Adrenal gland (tissue), 12 donors: ENCODE results near the gene PPP1R9A. TPM values are rescaled to one million over a fixed set of nuclear protein-coding genes. Genes with fewer than 3 reads are reported as not detected.

Experiments used
- DNase-seq, 7 donors: peaks; one replicate each; pipeline ENCODE4 v3.0.0-alpha.2; 2019 to 2020
- H3K27ac ChIP-seq, 5 donors: fragments of 200-600 bp; sonication (generic) in 4 of 5; 1 replicate in 3 of 5; 2 replicates in 2 of 5; pipeline versions ENCODE4 v1.5.1 to v1.8.0; 2016 to 2020; ENCODE audit warnings: mild to moderate bottlenecking in 1 of 5
- H3K27me3 ChIP-seq: fragments of 200-600 bp; 2 replicates; pipeline ENCODE4 v1.8.0; 2021
- H3K36me3 ChIP-seq, 2 donors: fragments of 200-600 bp; replicated peaks in 1 of 2; 1 replicate in 1 of 2; 2 replicates in 1 of 2; pipeline versions ENCODE4 v1.5.1 to v1.8.0; 2018 to 2022
- H3K4me1 ChIP-seq, 2 donors: fragments of 200-600 bp; replicated peaks in 1 of 2; 1 replicate in 1 of 2; 2 replicates in 1 of 2; pipeline versions ENCODE4 v1.5.1 to v1.8.0; 2018 to 2021
- H3K4me3 ChIP-seq, 4 donors: fragments of 200-600 bp; sonication (generic) in 3 of 4; one replicate each; pipeline ENCODE4 v1.5.1; 2016 to 2018
- H3K9me3 ChIP-seq, 3 donors: fragments of 200-600 bp; sonication (generic) in 1 of 3; replicated peaks in 1 of 3; 1 replicate in 2 of 3; 2 replicates in 1 of 3; pipeline versions ENCODE4 v1.5.1 to v1.8.0; 2016 to 2021
- POLR2A ChIP-seq, 2 donors: fragments of 450-650 bp; IDR thresholded peaks; one replicate each; pipeline ENCODE4 v1.6.1; 2017; ENCODE audit warnings: antibody characterized with exemption in 2 of 2, mild to moderate bottlenecking in 2 of 2, moderate library complexity in 1 of 2
- WGBS, 4 donors: extraction: QIAGEN DNeasy Blood & Tissue Kit in 2 of 4; methylation state at CpG; one replicate each; pipeline versions ENCODE4 v1.1.5 to v1.1.7; 2013 to 2017; 5-methylcytosine and 5-hydroxymethylcytosine counted together
- intact Hi-C, 2 donors: fragments of 100-400 bp; cut with DNase I; formaldehyde crosslinking; loops; one replicate each; pipeline versions ENCODE4 v1.14.1 to v1.15.0; 2022 to 2023
- polyA plus RNA-seq, 3 donors: library from polyadenylated mRNA; stranded (reverse); fragments of 200-250 nt in 2 of 3; fragments of 350-450 nt in 1 of 3; fragmentation: Illumina TruSeq in 1 of 3; extraction: RNeasy Lipid Tissue Mini Kit (QIAGEN cat#74804) in 1 of 3; gene quantifications; one replicate each; pipeline ENCODE4 v1.2.3, GENCODE V29; 2013 to 2014
- total RNA-seq, 9 donors: library from RNA; depleted of rRNA in 4 of 9; stranded (reverse); fragments of >200 nt in 4 of 9; fragments of 120-200 nt in 1 of 9; fragmentation: NEBNext Ultra II Directional in 1 of 9; extraction: Animal tissue kit (Norgen Biotek cat#: 25700) in 1 of 9; gene quantifications; one replicate each; pipeline versions ENCODE4 v1.1.0 to v1.2.4, GENCODE V29; 2013 to 2023
- TF ChIP-seq, protein P1 (sequence below), 6 experiments: fragments of 450-650 bp in 4 of 6; fragments of 200-600 bp in 2 of 6; sonication (generic) in 1 of 6; IDR thresholded peaks; 1 replicate in 5 of 6; 2 replicates in 1 of 6; pipeline versions ENCODE4 v1.5.1 to v1.8.0; 2016 to 2021; ENCODE audit warnings: antibody characterized with exemption in 6 of 6, mild to moderate bottlenecking in 2 of 6, moderate library complexity in 1 of 6
- donor health status: healthy with polysubstance abuse.
- donor health status: Bipolar disorder and iron deficiency.
- donor health status: DM: yes; HTN: yes; CAD: no.
- donor health status: DM: no; HTN: no; CAD: no.
- donor health status: DM: no; HTN: no; CAD: no.
- donor health status: DM: yes; HTN: yes; CAD: no.

Gene PPP1R9A
- total and polyA plus RNA-seq, 12 donors = 7.2 to 86.0 (median 40.6) TPM

DNA sequence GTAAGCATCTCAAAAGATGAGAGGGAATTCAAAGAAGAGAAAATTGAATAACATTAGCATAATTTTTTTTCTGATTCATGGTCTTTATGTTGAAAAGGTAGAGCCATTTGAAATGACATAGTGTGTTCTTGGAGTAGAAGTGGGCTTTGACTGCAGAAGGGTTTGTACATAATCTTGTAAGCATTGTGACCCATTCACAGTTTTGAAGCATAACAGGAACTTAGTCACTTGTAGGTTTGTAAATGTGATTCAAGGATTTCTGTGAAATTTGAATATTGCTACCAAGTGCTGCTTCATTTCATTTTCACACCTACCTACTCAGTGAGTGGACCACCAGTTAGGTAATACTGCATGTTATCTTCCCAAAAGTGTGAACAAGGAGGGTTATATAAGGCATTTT lies 348.3 kb downstream of the PPP1R9A start:
- no peaks in the 10 kb centered on the region for H3K27me3 ChIP-seq
- no peak overlapping the region for H3K4me3 ChIP-seq
- no peak for TF ChIP-seq POLR2A (IDR thresholded peaks at IDR 0.05)
- TF ChIP-seq, protein P1, sequence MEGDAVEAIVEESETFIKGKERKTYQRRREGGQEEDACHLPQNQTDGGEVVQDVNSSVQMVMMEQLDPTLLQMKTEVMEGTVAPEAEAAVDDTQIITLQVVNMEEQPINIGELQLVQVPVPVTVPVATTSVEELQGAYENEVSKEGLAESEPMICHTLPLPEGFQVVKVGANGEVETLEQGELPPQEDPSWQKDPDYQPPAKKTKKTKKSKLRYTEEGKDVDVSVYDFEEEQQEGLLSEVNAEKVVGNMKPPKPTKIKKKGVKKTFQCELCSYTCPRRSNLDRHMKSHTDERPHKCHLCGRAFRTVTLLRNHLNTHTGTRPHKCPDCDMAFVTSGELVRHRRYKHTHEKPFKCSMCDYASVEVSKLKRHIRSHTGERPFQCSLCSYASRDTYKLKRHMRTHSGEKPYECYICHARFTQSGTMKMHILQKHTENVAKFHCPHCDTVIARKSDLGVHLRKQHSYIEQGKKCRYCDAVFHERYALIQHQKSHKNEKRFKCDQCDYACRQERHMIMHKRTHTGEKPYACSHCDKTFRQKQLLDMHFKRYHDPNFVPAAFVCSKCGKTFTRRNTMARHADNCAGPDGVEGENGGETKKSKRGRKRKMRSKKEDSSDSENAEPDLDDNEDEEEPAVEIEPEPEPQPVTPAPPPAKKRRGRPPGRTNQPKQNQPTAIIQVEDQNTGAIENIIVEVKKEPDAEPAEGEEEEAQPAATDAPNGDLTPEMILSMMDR (IDR thresholded peaks at IDR 0.05) = no peak
- H3K27ac ChIP-seq = no peak overlapping the region
- H3K9me3 ChIP-seq = no peaks in the 10 kb centered on the region
- H3K4me1 ChIP-seq = no peaks in the 10 kb centered on the region
- no peaks in the 10 kb centered on the region for H3K36me3 ChIP-seq
- no peak for DNase-seq
- intact Hi-C loops = no loop called here

DNA sequence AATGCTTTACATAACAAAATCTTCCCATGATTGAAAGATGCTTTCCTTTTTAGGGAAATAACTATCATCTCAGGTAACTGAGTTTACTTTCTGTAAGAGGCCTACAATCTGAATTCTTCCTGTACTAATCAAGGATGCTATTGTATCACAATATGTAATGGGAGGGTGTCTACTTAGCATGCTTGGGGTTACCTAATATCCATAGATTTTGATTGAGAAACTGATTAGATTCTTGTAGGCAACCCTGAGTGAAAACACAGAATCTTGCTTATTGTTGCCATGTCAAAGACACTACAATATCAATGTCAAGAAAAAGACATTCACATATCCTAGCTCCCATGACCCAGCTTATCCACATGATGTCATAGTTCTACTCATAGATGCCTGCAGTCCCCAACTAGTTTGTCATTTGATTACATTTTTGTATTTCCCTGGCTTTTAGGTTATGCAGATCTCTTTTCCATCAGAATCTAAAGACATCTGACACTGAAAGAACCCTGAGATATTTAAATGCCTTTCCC lies 354.6 kb downstream of the PPP1R9A start:
- H3K4me1 ChIP-seq = peaks cover 0 to 19% of the 10 kb centered on the region in 2 donors
- no peak overlapping the region for H3K27ac ChIP-seq
- intact Hi-C loops = no loop called here
- no peak overlapping the region for H3K4me3 ChIP-seq
- TF ChIP-seq, protein P1 (IDR thresholded peaks at IDR 0.05) = no peak
- no peak for TF ChIP-seq POLR2A (IDR thresholded peaks at IDR 0.05)
- H3K27me3 ChIP-seq = no peaks in the 10 kb centered on the region
- no peaks in the 10 kb centered on the region for H3K9me3 ChIP-seq
- DNase-seq = no peak
- H3K36me3 ChIP-seq = no peaks in the 10 kb centered on the region

DNA sequence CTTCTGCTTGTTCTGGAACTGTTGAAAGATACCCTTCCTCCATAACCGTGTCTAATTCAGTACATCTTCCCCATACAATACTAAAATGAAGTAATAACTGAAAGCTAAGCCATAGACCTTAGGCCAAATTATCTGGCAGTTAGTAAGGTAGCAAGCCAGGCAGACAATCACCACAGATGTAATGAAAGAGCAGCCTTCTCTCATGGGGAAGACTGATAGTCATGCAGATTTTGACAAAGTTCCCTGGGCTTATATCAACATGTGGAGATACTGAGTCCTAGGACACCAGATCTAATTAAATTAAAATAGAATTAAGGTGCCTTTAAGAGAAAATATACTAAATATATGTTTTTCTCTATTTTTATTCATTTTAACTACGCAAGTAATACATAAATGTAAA lies 355.5 kb downstream of the PPP1R9A start:
- intact Hi-C loops = no loop called here
- DNase-seq = no peak
- Histone ChIP-seq H3K27me3 (no peaks in the 10 kb centered on the region), H3K4me1 (peaks cover 0 to 19% of the 10 kb centered on the region in 2 donors), H3K36me3 (no peaks in the 10 kb centered on the region), H3K9me3 (no peaks in the 10 kb centered on the region), H3K27ac (no peak overlapping the region), H3K4me3 (no peak overlapping the region)
- no peak for TF ChIP-seq POLR2A (IDR thresholded peaks at IDR 0.05)
- TF ChIP-seq, protein P1 (IDR thresholded peaks at IDR 0.05) = no peak
- 93 to 99% (median 96%) methylated on average over 2 of the region's 2 CpGs for WGBS, 4 donors

DNA sequence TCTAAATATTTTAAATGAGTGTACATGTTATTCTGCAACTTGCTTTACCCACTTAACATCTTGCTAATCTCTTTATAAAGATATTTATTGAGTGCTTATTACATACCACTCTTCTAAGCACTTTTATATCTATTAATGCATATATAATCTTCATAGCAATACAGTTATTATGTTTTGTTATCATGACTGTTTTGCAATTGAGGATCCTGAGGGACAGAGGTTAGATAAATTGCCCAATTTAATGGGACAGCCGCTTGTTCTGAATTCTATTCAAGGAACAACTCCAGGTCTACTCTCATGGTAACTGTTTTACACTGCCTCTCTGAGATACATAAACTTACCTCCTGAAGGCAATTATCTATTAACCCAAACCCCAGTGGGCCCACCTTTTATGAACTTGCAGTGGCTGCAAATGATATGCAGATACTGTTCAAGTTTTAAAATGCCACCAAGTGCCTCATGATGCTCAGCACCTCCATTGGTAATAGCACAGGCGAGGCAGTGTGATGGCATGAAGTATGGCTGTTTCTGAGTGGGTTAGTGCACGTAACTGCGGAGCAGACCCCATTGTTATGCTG lies 356.5 kb downstream of the PPP1R9A start:
- Histone ChIP-seq H3K9me3 (no peaks in the 10 kb centered on the region), H3K27ac (peak overlapping the region in 2 of 5 donors; percentile 24 to 31), H3K27me3 (no peaks in the 10 kb centered on the region), H3K36me3 (no peaks in the 10 kb centered on the region), H3K4me1 (peaks cover 0 to 19% of the 10 kb centered on the region in 2 donors), H3K4me3 (no peak overlapping the region)
- 55 to 72% (median 61%) methylated on average over 3 to 4 of the region's 4 CpGs for WGBS, 4 donors
- intact Hi-C loops = no loop called here
- DNase-seq = peak in 1 of 7 donors; percentile 22
- TF ChIP-seq, protein P1 (IDR thresholded peaks at IDR 0.05) = no peak
- no peak for TF ChIP-seq POLR2A (IDR thresholded peaks at IDR 0.05)
